Stromal cell of bone marrow (primary cell): Measurements from ENCODE around the gene ST3GAL2.

Source experiments
- DNase-seq: peaks from one replicate; pipeline ENCODE4 v3.0.0-alpha.2; 2012; ENCODE audit warnings: low read depth

The ST3GAL2 gene, protein sequence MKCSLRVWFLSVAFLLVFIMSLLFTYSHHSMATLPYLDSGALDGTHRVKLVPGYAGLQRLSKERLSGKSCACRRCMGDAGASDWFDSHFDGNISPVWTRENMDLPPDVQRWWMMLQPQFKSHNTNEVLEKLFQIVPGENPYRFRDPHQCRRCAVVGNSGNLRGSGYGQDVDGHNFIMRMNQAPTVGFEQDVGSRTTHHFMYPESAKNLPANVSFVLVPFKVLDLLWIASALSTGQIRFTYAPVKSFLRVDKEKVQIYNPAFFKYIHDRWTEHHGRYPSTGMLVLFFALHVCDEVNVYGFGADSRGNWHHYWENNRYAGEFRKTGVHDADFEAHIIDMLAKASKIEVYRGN

DNA sequence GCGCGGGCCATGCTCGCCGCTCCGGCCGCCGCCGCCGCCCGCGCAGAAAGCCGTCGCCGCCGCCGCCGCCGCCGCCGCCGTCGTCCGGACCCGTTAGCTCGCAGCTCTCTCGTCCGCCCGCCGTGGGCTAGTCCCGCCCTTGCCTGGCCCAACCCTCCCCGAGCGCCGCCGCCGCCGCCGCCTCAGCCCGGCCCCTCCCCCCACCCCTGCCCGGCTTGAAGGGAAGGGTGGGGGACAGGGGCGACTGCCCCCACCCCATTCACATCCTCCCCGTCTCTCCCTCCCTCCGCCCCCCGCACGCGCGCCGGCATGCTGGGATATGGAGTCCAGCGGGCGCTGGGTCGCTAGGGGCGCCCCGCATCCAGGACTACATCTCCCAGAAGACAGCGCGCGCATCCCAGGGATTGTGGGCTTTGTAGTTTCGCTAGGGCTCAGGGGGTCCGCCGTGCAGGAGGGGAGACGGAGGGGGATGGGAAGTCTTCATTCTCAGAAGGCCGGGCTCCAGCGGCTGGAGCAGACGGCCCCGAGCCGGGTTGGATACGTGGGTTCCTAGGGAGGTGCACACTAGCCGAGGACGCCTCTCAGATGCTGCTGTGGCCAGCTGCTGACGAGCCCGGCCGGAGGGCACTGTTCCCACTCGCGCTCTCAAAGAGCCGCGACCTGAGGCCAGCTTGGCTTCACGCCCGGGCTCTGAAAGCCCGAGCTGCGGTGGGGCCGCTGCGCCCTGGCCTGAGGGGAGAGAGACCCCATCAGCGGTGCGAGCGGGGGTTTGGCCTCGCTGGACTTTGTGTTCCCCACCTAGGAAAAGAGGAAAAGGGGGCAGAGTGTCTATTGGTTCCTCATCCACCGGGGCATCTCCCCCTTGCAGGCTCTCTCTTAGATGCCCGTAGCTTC is at the start of gene ST3GAL2:
Gene ST3GAL2 (minus strand): TSS at position 132 of the 894 bp plus-strand sequence. CDS start 40,570 bp downstream, outside the sequence.
- DNase-seq = peak; percentile 90

DNA sequence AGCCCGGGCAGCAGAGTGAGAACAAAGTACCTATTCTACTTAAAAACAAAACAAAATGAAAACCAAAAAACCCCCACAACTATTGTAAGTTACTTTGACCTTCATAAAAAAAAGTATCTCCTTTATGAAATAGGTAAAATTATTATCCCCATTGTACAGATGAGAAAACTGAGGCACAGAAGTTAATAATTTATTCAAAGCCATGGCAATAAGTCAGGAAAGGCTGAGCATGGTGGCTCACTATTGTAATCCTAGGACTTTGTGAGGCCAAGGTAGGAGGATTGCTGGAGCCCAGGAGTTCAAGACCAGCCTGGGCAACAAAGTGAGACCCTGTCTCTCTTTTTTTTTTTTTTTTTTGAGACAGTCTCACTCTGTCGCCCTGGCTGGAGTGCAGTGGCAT is 46.0 kb upstream of the ST3GAL2 start:
- DNase-seq = no peak

DNA sequence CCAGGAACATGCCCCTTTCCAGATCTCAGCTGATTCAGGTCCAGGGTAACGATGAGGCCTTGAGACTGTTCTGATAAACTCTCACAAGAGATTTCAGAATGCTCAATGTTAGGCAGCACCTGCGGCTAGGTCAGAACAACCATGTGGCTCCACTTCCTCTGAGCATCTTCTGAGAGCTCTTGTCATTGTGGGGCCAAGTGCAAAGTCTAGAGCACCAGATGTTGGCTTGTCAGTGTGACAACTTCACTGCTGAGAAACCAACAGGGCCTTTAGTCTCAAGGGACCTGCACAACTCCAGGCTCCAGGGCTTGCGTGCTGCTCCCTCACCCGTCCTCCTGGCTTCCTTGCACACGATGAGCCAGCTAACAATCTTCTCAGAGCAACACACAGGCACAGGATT is 44.5 kb upstream of the ST3GAL2 start:
- DNase-seq = no peak

DNA sequence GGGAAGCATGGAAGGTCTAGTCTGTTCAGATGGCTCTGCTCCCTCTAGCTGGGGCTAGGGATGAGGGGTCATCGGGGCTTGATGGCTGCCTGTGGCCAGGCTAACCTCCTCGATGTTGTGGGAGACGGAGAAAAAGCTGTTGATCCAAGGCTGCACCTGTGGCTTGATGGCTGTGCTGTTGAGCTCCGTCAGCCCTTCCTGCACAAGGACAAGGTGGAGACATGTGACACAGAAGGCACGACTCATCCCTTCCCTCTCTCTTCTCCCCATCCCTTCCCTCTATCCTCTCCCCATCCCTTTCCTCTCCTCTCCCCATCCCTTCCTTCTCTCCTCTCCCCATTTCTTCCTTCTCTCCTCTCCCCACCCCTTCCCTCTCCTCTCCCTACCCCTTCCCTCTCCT is 43.7 kb upstream of the ST3GAL2 start:
- no peak for DNase-seq

DNA sequence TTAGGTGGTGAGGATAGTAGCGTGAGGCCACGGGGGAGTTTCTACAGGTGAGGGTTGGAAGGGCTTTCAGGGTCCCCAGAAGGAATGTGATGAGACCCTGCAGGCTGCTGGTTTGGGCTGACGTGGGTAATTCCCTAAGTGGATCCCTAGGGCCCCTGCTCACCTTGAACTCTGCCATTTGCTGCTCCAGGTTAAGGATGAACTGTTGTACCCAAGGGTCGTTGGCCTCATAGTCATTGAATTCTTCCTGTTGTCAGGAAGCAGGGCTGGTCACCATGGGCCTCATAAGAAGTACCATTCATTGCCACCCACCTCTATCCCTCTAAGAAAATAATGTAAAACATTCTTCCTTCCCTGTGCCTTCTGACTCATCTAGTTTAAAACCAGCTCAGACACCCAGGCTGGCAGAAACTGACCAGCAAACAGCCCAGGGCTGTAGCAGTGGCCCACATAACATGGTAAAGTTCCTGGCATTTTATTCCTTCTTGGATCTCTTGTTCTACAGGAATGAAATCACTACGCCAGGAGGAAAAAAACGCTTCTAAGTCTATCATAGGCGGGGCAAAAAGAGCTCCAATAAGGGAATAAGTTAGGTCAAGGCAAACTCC is 43.1 kb upstream of the ST3GAL2 start:
- DNase-seq = peak; percentile 16

DNA sequence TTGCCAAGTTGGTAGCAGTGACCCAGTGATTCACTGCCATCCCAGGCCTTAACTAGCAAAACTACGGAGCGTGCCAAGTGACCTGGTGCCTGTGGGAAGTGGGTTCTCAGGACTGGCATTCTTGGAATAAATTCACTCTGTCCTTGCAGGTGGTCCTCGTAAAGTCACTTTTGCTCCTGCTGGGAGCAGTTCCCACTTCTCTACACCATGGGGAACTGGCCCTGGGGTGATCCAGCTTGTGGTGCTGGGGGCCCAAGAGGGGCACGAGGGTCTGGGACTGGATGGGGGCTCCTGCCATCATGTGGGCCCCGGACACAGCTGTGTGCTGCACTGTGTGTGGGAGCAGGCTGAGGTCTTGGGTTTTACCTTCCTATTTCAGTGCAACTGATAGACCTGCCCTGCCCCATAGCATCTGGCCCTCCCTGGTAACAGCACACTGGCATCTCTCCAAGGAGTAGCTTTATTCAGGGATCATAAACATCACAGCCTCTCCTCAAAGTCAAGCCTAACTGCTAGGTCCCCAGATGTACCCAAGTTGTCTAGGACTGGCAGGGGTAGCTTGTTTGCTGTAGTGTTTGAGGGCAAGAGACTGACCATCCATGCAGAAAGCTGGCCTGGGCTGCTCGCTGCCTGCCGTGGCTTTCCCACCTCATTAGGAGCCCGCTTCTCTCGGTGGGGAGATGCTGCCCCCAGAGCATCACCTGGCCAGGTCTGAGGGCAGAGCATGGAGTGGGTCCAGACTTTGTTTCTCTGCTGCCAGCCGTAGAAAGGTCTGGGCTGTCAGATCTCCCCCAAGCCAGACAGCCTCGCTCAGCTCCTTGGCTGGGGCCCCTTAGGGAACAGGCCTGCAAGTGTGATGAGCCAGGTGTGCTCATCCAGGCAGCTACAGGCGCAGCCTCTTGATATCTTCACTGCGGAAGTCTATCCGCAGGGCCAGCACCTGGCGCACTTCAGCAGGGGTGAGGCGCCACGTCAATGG is 41.5 kb upstream of the ST3GAL2 start:
- no peak for DNase-seq

DNA sequence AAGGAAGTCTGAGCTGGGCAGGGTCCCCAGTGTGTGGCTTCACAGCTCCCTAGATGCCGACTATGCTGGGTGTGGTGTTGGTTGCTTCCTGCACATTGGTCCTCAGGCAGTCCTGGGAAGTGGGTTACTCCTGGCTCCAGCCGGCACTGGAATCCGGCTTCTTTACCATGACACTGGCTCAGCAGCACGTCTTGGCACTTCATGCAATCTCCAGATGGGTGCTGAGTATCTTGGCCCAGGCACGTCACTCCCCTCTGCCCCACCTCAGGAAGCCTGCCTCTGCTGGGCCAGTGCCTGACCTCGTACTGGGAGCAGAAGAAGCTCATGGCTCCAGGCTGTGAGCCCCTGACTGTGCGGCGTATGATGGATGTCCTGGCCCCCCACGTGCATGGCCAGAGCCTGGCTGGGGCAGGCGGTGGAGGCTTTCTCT is 40.0 kb upstream of the ST3GAL2 start:
- DNase-seq = no peak

DNA sequence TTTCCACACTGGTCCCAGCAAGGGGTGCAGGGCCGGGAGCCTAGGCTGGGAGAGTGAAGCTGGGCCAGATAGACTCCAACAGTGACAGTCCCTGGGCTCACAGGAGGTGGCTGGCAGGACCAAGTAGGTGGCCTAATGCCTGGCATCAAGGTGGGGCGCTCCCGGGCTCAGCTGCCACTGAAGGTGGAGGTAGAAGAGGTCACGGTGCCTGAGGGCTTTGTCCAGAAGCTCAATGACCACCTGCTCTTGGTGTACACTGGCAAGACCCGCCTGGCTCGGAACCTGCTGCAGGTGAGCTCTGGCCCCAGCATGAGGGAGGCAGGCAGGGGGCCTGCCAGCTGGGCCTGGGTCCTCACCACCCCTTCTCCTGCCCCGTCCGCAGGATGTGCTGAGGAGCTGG is 39.3 kb upstream of the ST3GAL2 start:
- DNase-seq = no peak

DNA sequence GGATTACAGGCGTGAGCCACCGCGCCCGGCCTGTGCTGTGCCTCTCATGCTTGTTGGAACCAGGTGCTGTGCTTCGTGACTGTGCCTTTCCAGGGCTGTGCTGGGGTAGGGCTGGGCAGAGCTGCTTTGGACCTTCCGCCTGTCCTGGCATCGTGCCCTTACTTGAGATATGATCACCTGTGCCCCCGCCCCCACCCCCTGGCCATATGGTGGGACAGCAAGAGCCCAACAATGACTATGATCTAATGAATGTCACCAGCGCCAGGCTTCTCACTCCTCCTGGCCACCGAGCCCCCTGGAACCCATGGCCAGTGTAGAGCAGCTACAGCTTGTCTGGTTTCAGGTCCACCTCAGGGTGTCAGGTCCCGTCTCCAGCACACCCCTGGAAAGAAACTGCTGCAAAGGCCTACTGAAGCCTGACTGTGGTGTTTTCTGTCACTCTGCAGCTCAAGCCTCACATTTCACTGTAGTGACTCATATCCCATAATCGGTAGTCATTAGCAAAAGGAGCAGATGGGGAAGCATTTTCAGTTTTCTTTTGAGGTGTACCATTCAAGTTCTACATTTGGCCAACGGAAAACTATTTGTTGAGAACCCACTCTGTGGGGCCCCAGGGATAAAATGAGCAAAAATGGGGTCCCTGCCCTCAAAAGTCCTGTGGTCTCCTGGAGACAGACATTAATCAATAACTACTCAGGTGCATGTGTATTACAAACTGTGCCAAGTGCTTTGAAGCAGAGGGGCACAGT is 37.5 kb upstream of the ST3GAL2 start:
- peak; percentile 48 for DNase-seq

DNA sequence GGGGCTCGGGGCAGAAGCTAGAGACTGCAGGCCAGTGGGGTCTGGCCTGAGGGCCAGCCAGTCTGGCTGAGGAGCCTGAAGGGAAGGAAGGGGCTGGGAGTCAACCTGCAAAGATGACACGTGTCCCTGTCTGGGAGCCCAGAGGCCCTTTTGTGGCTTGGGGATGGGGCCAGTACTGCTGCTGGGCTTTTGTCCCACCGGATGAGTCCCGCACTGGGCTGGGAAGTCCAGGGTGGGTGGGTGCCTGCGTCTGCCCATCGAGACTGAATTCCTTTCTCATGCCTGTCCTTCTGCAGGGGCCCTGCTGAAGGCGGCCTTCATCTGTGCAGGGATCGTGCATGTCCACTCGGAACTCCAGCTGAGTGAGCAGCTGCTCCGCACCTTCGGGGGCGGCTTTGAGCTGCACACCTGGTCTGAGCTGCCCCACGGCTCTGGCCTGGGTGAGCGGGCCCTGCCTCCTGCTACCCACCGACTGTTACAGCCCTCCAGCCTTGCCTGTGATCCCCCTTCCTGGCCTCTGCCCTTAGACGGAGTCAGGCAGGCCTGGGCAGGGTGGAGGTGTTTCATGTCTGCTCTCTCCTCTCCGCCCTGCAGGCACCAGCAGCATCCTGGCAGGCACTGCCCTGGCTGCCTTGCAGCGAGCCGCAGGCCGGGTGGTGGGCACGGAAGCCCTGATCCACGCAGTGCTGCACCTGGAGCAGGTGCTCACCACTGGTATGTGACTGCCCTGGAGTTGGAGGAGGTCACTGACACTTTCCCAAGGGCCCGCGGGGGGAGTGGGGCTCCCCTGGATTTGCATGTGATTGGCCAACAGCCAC is 36.4 kb upstream of the ST3GAL2 start:
- DNase-seq = no peak

DNA sequence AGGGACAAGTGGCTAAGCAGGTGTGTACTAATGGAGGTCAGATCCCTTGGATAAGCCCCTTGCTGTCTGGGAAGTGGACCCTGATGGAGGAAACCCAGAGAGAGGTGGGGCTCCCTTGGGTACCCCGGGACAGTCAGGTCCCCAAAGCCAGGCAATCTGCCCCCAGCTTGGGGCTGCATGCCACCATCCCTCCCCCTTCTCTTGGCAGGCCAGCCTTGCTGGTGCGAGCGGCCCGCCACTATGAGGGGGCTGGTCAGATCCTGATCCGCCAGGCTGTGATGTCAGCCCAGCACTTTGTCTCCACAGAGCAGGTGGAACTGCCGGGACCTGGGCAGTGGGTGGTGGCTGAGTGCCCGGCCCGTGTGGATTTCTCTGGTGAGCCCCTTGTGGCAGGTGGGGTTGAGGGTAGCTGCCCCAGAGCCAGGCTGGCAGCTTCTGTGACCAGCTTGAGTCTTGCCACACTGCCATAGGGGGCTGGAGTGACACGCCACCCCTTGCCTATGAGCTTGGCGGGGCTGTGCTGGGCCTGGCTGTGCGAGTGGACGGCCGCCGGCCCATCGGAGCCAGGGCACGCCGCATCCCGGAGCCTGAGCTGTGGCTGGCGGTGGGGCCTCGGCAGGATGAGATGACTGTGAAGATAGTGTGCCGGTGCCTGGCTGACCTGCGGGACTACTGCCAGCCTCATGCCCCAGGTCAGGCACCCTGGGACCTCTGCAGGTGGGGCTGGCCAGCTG is 35.6 kb upstream of the ST3GAL2 start:
- DNase-seq = no peak

DNA sequence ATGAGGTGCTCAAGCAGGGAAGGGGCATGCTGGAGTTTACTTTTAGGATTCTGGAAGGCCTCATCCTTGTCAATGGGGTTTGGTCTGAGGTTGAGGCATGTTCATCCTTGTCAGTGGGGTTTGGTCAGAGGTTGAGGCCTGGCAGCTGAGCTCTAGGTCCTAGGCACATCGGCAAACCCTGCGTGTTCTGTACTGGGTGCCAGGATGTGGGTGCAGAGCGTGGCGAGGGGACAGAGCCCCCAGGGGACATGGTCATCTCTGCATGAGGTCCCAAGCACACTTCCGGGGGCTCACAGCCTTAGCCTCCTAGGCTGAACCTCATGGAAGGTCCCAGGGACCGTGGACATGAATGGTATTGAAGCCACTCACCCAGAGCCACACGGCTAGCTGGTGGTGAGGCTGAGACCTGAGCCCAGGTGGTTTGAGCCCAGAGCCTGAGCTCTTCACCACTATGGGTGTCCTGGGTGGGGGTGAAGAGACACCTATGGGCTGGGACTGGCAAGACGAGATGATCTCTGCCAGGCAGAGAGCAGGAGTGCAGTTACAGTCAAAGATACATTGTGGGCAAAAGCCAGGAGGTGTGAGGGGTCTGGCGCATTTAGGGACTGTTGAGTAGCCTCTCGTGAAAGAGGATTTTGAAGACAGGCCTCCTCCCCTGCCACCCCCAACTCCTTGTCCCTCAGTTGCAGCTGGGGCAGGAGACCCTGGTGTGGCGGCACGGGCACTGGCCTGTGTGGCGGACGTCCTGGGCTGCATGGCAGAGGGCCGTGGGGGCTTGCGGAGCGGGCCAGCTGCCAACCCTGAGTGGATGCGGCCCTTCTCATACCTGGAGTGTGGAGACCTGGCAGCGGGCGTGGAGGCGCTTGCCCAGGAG is 34.8 kb upstream of the ST3GAL2 start:
- DNase-seq = no peak

DNA sequence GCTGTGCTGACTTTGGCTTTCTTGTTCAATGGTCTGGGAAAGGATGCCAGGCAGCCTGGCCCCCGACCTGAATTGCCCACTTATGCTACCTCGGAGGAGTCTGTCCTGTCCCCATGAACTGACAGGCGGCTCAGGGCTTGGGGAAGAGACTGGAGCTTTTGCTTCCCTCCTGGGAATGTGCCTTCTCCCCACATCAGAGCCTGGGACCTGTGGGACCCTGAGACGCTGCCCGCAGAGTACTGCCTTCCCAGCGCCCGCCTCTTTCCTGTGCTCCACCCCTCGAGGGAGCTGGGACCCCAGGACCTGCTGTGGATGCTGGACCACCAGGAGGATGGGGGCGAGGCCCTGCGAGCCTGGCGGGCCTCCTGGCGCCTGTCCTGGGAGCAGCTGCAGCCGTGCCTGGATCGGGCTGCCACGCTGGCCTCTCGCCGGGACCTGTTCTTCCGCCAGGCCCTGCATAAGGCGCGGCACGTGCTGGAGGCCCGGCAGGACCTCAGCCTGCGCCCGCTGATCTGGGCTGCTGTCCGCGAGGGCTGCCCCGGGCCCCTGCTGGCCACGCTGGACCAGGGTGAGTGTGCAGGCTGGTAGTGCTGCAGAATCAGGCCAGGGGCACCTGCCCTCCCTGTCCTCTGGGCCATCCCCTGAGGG is 34.0 kb upstream of the ST3GAL2 start:
- no peak for DNase-seq

DNA sequence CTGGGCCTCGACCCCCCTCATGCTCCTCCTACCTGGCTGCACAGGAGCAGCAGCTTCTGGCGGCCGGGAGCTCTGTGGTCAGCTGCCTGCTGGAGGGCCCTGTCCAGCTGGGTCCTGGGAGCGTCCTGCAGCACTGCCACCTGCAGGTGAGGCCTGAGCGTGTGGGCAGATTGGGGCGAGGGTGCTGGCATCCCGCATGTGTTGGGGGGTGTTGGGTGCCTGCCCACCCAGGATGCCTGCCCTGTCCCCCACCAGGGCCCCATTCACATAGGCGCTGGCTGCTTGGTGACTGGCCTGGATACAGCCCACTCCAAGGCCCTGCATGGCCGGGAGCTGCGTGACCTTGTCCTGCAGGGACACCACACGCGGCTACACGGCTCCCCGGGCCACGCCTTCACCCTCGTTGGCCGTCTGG is 32.0 kb upstream of the ST3GAL2 start:
- DNase-seq = no peak

DNA sequence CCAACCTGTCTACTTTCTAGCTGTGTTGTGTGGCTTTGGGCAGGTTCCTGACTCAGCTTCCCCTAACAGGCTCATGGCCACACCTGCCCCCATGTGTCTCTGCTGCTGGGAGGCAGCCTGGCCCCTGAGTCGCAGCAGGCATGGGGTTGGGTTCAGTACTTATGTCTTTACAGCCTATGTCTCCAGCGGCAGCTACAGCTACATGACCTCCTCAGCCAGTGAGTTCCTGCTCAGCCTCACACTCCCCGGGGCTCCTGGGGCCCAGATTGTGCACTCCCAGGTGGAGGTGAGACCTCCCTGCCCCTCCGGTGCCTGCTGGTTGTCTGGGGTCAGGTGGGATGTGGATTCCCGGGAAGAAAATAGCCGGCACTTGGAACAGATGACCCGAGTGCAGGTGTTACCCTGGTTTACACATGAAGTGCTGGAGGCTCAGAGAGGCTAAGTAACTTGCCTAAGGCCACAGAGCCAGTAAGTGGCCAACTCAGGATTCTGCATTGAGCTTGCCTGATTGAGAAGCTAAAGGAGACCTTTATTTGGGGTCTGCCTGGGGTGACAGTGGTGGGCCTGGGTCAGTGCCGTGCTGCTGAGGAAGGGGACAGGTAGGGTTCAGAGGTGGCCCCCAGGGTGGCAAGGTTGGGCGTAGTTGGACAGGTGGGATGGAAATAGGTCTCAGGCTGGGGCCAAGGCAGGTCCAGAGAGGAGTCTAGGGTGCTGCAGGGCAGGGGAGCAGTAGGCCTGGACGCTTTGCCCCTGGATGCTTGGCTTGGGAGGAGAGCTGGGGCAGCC is 31.4 kb upstream of the ST3GAL2 start:
- DNase-seq = no peak

DNA sequence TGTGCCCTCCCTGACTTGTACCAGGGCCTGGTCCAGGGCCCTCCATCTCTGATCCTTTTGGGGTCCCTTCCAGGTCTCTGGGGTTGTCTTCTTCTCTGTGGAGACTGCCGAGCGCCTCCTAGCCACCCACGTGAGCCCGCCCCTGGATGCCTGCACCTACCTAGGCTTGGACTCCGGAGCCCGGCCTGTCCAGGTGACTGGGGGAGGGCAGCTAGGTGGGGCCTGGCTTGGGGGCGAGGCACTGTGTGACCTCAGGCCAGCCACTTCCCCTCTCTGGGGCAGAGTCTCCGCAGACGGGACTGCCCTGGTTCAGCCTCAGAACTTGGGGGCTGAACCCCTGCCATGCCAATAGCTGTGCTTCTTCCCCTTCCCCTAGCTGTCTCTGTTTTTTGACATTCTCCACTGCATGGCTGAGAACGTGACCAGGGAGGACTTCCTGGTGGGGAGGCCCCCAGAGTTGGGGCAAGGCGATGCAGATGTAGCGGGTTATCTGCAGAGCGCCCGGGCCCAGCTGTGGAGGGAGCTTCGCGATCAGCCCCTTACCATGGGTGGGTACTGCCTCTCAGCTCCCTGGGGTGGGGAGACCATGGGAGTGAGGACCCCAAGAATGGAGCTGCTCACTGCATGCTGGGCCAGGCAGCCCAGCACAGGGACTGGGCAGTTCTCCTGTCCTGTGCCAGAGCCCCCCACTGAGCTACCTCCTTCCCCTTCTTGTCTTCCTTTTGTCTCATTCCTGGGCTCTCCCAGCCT is 30.1 kb upstream of the ST3GAL2 start:
- no peak for DNase-seq
